K562 (cell line): ENCODE measurements around the gene ZFP14.
"Not testable (repeated sequence)": the region's sequence is repeated elsewhere in the genome, so short reads cannot be mapped to it uniquely, and the experiment has no call there.

Source experiments
- ATF1 ChIP-seq, 2 experiments: fragments of 450-650 bp in 1 of 2; IDR thresholded peaks; 2 replicates each; pipeline ENCODE4 v1.6.1; 2016; ENCODE audit warnings: missing compliant biosample characterization in 1 of 2, missing genetic modification characterization in 1 of 2
- DNMT1 ChIP-seq: fragments of 450-650 bp; IDR thresholded peaks from 2 replicates; pipeline ENCODE4 v1.6.1; 2016; ENCODE audit warnings: antibody characterized with exemption, mild to moderate bottlenecking
- ELF4 ChIP-seq: fragments of 450-650 bp; formaldehyde crosslinking; IDR thresholded peaks from 2 replicates; pipeline ENCODE4 v1.4.0; 2022; ENCODE audit warnings: missing genetic modification characterization
- MEF2D ChIP-seq: conservative IDR thresholded peaks from 2 replicates; pipeline ENCODE4 v1.6.1; 2016; ENCODE audit warnings: low read depth, missing genetic modification characterization, missing compliant biosample characterization
- REST ChIP-seq, 2 experiments: fragments of 450-650 bp; formaldehyde crosslinking in 1 of 2; IDR thresholded peaks; 2 replicates each; pipeline versions ENCODE4 v1.4.0 to v1.6.1; 2014 to 2020; ENCODE audit warnings: mild to moderate bottlenecking in 2 of 2, borderline replicate concordance in 1 of 2, low read depth in 1 of 2
- RNF2 ChIP-seq: sonication (generic); IDR thresholded peaks from 2 replicates; pipeline ENCODE4 v1.6.1; 2016
- SIX5 ChIP-seq, 2 experiments: IDR thresholded peaks; 2 replicates each; pipeline ENCODE4 v1.6.1; 2011; ENCODE audit warnings: low read length in 2 of 2, borderline replicate concordance in 1 of 2, low read depth in 1 of 2, mild to moderate bottlenecking in 1 of 2, moderate library complexity in 1 of 2; ENCODE audit not compliant: insufficient read depth in 1 of 2
- SRSF1 ChIP-seq: fragments of 200-400 bp; formaldehyde crosslinking; IDR thresholded peaks from 2 replicates; pipeline ENCODE4 v1.6.1; 2017; ENCODE audit warnings: mild to moderate bottlenecking, low read depth, low read length, moderate library complexity

- TF ChIP-seq RNF2; REST (IDR thresholded peaks at IDR 0.05; ENCODE audit: borderline replicate concordance); REST (CRISPR knock-in tag; IDR thresholded peaks at IDR 0.05; ENCODE audit: low read depth); ELF4 (CRISPR knock-in tag); ATF1 (CRISPR knock-in tag; IDR thresholded peaks at IDR 0.05); ATF1 (tag; IDR thresholded peaks at IDR 0.05); SRSF1; DNMT1; SIX5 (IDR thresholded peaks at IDR 0.05; ENCODE audit: borderline replicate concordance in 1 of 2, insufficient read depth in 1 of 2, low read depth in 1 of 2, low read length in 2 of 2); MEF2D: not testable (repeated sequence)
Measured at GRCh38 chr19:36329534-36329933, 49.5 kb downstream of the ZFP14 start.
